GM23338 (cell line): ENCODE results near the gene PCDHA10. TPM values are rescaled to one million over a fixed set of nuclear protein-coding genes. Genes with fewer than 3 reads are reported as not detected.

Experiments
- ATAC-seq: fragments of 200-7000 bp; cut with Tn5 transposase; 3 replicates; pipeline ENCODE4 v1.9.1; 2020
- DNase-seq: peaks from one replicate; pipeline ENCODE4 v3.0.0-alpha.2; 2015; ENCODE audit warnings: low spot score
- H2AFZ ChIP-seq: fragments of 200-600 bp; sonication (generic); 2 replicates; pipeline ENCODE4 v1.8.0; 2016; ENCODE audit warnings: antibody characterized with exemption, mild to moderate bottlenecking, moderate library complexity
- H3F3A ChIP-seq: fragments of 200-600 bp; sonication (generic); replicated peaks from 2 replicates; pipeline ENCODE4 v1.8.0; 2017; ENCODE audit warnings: antibody characterized with exemption, mixed run types, low read depth
- H3K27ac ChIP-seq: fragments of 200-600 bp; sonication (generic); 2 replicates; pipeline ENCODE4 v1.6.1; 2016; ENCODE audit warnings: low read depth
- H3K27me3 ChIP-seq: fragments of 200-600 bp; sonication (generic); 2 replicates; pipeline ENCODE4 v1.8.0; 2016; ENCODE audit warnings: mild to moderate bottlenecking, mixed run types, moderate library complexity; ENCODE audit not compliant: insufficient read depth
- H3K36me3 ChIP-seq: fragments of 200-600 bp; sonication (generic); 2 replicates; pipeline ENCODE4 v1.8.0; 2016; ENCODE audit warnings: mild to moderate bottlenecking; ENCODE audit not compliant: insufficient read depth
- H3K4me1 ChIP-seq: fragments of 200-600 bp; sonication (generic); 2 replicates; pipeline ENCODE4 v1.8.0; 2016; ENCODE audit warnings: mild to moderate bottlenecking, moderate library complexity; ENCODE audit not compliant: insufficient read depth
- H3K4me2 ChIP-seq: fragments of 200-600 bp; sonication (generic); 2 replicates; pipeline ENCODE4 v1.7.1; 2017; ENCODE audit warnings: mixed run types
- H3K4me3 ChIP-seq: fragments of 200-600 bp; sonication (generic); 2 replicates; pipeline ENCODE4 v1.6.1; 2016; ENCODE audit warnings: mixed run types
- H3K79me2 ChIP-seq: fragments of 200-600 bp; sonication (generic); replicated peaks from 2 replicates; pipeline ENCODE4 v1.8.0; 2017; ENCODE audit warnings: mild to moderate bottlenecking; ENCODE audit not compliant: insufficient read depth
- H3K9me2 ChIP-seq: fragments of 200-600 bp; sonication (generic); 2 replicates; pipeline ENCODE4 v1.8.0; 2017; ENCODE audit not compliant: insufficient read depth
- H4K20me1 ChIP-seq: fragments of 200-600 bp; sonication (generic); replicated peaks from 2 replicates; pipeline ENCODE4 v1.8.0; 2017; ENCODE audit warnings: mild to moderate bottlenecking; ENCODE audit not compliant: insufficient read depth
- H3K27ac Mint-ChIP-seq: 2 replicates; pipeline ENCODE4 v1.8.0; 2020; ENCODE audit warnings: inconsistent platforms, mild to moderate bottlenecking, moderate library complexity, mixed read lengths
- H3K27me3 Mint-ChIP-seq: 3 replicates; pipeline ENCODE4 v1.8.0; 2022; ENCODE audit warnings: low read depth, mild to moderate bottlenecking, moderate library complexity, mixed read lengths, inconsistent platforms; ENCODE audit not compliant: insufficient read depth, poor library complexity
- H3K36me3 Mint-ChIP-seq: 3 replicates; pipeline ENCODE4 v1.8.0; 2021; ENCODE audit warnings: low read depth, mild to moderate bottlenecking, inconsistent platforms, moderate library complexity, mixed read lengths
- H3K4me1 Mint-ChIP-seq: 3 replicates; pipeline ENCODE4 v1.8.0; 2020; ENCODE audit warnings: mild to moderate bottlenecking, inconsistent platforms, mixed read lengths
- H3K4me3 Mint-ChIP-seq: 3 replicates; pipeline ENCODE4 v1.8.0; 2021; ENCODE audit warnings: moderate library complexity, mild to moderate bottlenecking, inconsistent platforms, mixed read lengths
- H3K9me3 Mint-ChIP-seq: 3 replicates; pipeline ENCODE4 v1.8.0; 2020; ENCODE audit warnings: moderate library complexity, mild to moderate bottlenecking, inconsistent platforms, mixed read lengths
- CREB1 ChIP-seq: fragments of 250-450 bp; sonication (Bioruptor Pico); IDR thresholded peaks from 2 replicates; pipeline ENCODE4 v1.5.0; 2020; ENCODE audit warnings: low read depth, mild to moderate bottlenecking, moderate library complexity
- CTCF ChIP-seq, 2 experiments: fragments of 200-600 bp in 1 of 2; sonication (generic) in 1 of 2; conservative IDR thresholded peaks; 2 replicates each; pipeline versions ENCODE4 v1.5.1 to v1.6.1; 2016 to 2017; ENCODE audit warnings: antibody characterized with exemption in 2 of 2, low read depth in 2 of 2, mild to moderate bottlenecking in 2 of 2, moderate library complexity in 1 of 2
- REST ChIP-seq: IDR thresholded peaks from one replicate; pipeline ENCODE4 v1.6.1; 2018; ENCODE audit warnings: antibody characterized with exemption; ENCODE audit not compliant: unreplicated experiment
- STAT1 ChIP-seq: IDR thresholded peaks from one replicate; pipeline ENCODE4 v1.6.1; 2016; ENCODE audit warnings: antibody characterized with exemption; ENCODE audit not compliant: unreplicated experiment
- polyA plus RNA-seq: library from polyadenylated mRNA; unstranded; fragments of >200 nt; fragmentation: Nextera tagmentation; extraction: Ambion mirVana; gene quantifications from 2 replicates; pipeline ENCODE4 v1.2.1, GENCODE V29; 2016
- total RNA-seq: library from RNA; depleted of rRNA; stranded (reverse); fragments of >200 nt; shearing (Covaris generic); gene quantifications from 2 replicates; pipeline ENCODE4 v1.2.3, GENCODE V29; 2014
- TF ChIP-seq, protein P1 (sequence below): IDR thresholded peaks from 2 replicates; pipeline ENCODE4 v1.6.1; 2016; ENCODE audit warnings: antibody characterized with exemption

PCDHA10 gene
- total and polyA plus RNA-seq, 2 experiments from 2014 or later, result 3.9 to 11.6 TPM

- Histone ChIP-seq H3K4me1 (no peaks in the 10 kb centered on the region), H3K79me2 (peaks cover 18% of the 10 kb centered on the region), H4K20me1 (peaks cover 9% of the 10 kb centered on the region; the same call in 1 of the 2 replicates), H3K27me3 (no peaks in the 10 kb centered on the region), H3K4me3 (peak within 1 kb of the TSS; percentile 51), H3F3A (no peaks in the 10 kb centered on the region; the same call in 1 of the 2 replicates), H2AFZ (peak within 1 kb of the TSS; percentile 38; the same call in 1 of the 2 replicates), H3K36me3 (no peaks in the 10 kb centered on the region), H3K27ac (no peak within 1 kb of the TSS), H3K9me2 (no peaks in the 10 kb centered on the region), H3K4me2 (peak within 1 kb of the TSS; percentile 72)
- Mint-ChIP-seq H3K9me3 (no peaks in the 10 kb centered on the region), H3K4me3 (peak within 1 kb of the TSS; percentile 67), H3K27me3 (no peaks in the 10 kb centered on the region), H3K36me3 (peaks cover 7% of the 10 kb centered on the region; the same call in 2 of the 3 replicates), H3K4me1 (no peaks in the 10 kb centered on the region), H3K27ac (peak within 1 kb of the TSS; percentile 45; the same call in 1 of the 2 replicates)
- peak; percentile 38 for ATAC-seq
- DNase-seq, result peak; percentile 66
- TF ChIP-seq CTCF (conservative IDR thresholded peaks at IDR 0.05; ENCODE audit: low read depth in 2 of 2) (peak; percentile 57 to 67), CREB1 (CRISPR knock-in tag) (no peak), REST (no peak)
Observed at GRCh38 chr5:140881889-140882590, 26.3 kb downstream of the PCDHA10 start, which contains the start of gene PCDHA13. Gene PCDHA13, plus strand, starts transcription at chr5:140882124. Its CDS starts 145 bp downstream, at chr5:140882269.

DNA sequence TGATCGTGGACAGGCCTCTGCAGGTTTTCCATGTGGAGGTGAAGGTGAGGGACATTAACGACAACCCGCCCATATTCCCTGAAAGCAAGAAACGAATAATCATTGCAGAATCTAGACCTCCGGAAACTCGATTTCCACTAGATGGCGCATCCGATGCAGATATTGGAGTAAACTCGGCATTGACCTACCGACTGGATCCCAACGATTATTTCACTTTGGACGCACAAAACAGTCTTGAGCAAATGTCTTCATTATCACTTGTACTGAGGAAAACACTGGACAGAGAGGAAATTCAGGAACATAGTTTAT is 26.8 kb downstream of the PCDHA10 start:
- H3K4me3 Mint-ChIP-seq, result peak overlapping the region; percentile 67
- peak; percentile 90 for DNase-seq
- H3K36me3 Mint-ChIP-seq, result peaks cover 7% of the 10 kb centered on the region; the same call in 2 of the 3 replicates
- TF ChIP-seq STAT1, result no peak
- TF ChIP-seq, protein P1, sequence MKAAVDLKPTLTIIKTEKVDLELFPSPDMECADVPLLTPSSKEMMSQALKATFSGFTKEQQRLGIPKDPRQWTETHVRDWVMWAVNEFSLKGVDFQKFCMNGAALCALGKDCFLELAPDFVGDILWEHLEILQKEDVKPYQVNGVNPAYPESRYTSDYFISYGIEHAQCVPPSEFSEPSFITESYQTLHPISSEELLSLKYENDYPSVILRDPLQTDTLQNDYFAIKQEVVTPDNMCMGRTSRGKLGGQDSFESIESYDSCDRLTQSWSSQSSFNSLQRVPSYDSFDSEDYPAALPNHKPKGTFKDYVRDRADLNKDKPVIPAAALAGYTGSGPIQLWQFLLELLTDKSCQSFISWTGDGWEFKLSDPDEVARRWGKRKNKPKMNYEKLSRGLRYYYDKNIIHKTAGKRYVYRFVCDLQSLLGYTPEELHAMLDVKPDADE, result no peak
- peak; percentile 76 to 87 for TF ChIP-seq CTCF (conservative IDR thresholded peaks at IDR 0.05; ENCODE audit: low read depth in 2 of 2)
- H3K79me2 ChIP-seq, result peaks cover 18% of the 10 kb centered on the region
- H3K9me2 ChIP-seq, result no peaks in the 10 kb centered on the region
- H3K4me1 ChIP-seq, result no peaks in the 10 kb centered on the region
- H2AFZ ChIP-seq, result no peak overlapping the region; the same call in 1 of the 2 replicates
- H3K4me1 Mint-ChIP-seq, result no peaks in the 10 kb centered on the region
- peak overlapping the region; percentile 72 for H3K4me2 ChIP-seq
- H3K27me3 ChIP-seq, result no peaks in the 10 kb centered on the region
- no peaks in the 10 kb centered on the region; the same call in 1 of the 2 replicates for H3F3A ChIP-seq
- peaks cover 9% of the 10 kb centered on the region; the same call in 1 of the 2 replicates for H4K20me1 ChIP-seq
- no peak overlapping the region for H3K27ac ChIP-seq
- H3K27ac Mint-ChIP-seq, result no peak overlapping the region
- H3K4me3 ChIP-seq, result peak overlapping the region; percentile 51
- ATAC-seq, result peak; percentile 88
- no peaks in the 10 kb centered on the region for H3K27me3 Mint-ChIP-seq
- no peaks in the 10 kb centered on the region for H3K36me3 ChIP-seq
- H3K9me3 Mint-ChIP-seq, result no peaks in the 10 kb centered on the region
